Keratinocyte (primary cell): Measurements from ENCODE around the gene TIPARP. TPM values are rescaled to one million over a fixed set of nuclear protein-coding genes. Genes with fewer than 3 reads are reported as not detected.
A peak's percentile ranks its signal among the peaks of the same experiment; 100 is the strongest.

Experiments
- DNase-seq: peaks from one replicate; pipeline ENCODE4 v3.0.0-alpha.2; 2011; ENCODE audit warnings: low read depth, missing footprints, low spot score
- FAIRE-seq: peaks from 2 replicates; lab custom pipeline; 2011; peaks lifted over from hg19 to GRCh38; lab: Jason Lieb, UNC
- H2AFZ ChIP-seq: 2 replicates; pipeline ENCODE4 v1.6.0; 2012; ENCODE audit warnings: low read length, control low read depth, inconsistent platforms; ENCODE audit not compliant: control insufficient read depth
- H3K27ac ChIP-seq: 2 replicates; pipeline ENCODE4 v1.5.1; 2011; ENCODE audit warnings: low read length; ENCODE audit not compliant: control insufficient read depth, insufficient read depth
- H3K27me3 ChIP-seq: 3 replicates; pipeline ENCODE4 v1.6.0; 2011; ENCODE audit warnings: low read length; ENCODE audit not compliant: control insufficient read depth, insufficient read depth; ENCODE audit errors: extremely low read depth
- H3K36me3 ChIP-seq, 2 experiments: 2 replicates in 1 of 2; 3 replicates in 1 of 2; pipeline ENCODE4 v1.5.1; 2011; ENCODE audit warnings: low read length in 2 of 2, mild to moderate bottlenecking in 1 of 2; ENCODE audit not compliant: control insufficient read depth in 2 of 2, insufficient read depth in 2 of 2; ENCODE audit errors: extremely low read depth in 1 of 2
- H3K4me1 ChIP-seq: 3 replicates; pipeline ENCODE4 v1.5.1; 2011; ENCODE audit warnings: low read length; ENCODE audit not compliant: control insufficient read depth, insufficient read depth; ENCODE audit errors: extremely low read depth
- H3K4me2 ChIP-seq: 3 replicates; pipeline ENCODE4 v1.6.0; 2011; ENCODE audit warnings: low read depth, low read length; ENCODE audit not compliant: control insufficient read depth, insufficient read depth; ENCODE audit errors: extremely low read depth
- H3K4me3 ChIP-seq, 3 experiments: fragments of 200-600 bp in 1 of 3; sonication (generic) in 1 of 3; 2 replicates in 2 of 3; 3 replicates in 1 of 3; pipeline ENCODE4 v1.5.1; 2011 to 2016; ENCODE audit warnings: low read length in 3 of 3, mild to moderate bottlenecking in 3 of 3, control low read depth in 2 of 3, inconsistent platforms in 1 of 3, low read depth in 1 of 3, mixed read lengths in 1 of 3, mixed run types in 1 of 3, moderate library complexity in 1 of 3; ENCODE audit not compliant: control insufficient read depth in 2 of 3, insufficient read depth in 2 of 3; ENCODE audit errors: extremely low read depth in 1 of 3
- H3K79me2 ChIP-seq: 2 replicates; pipeline ENCODE4 v1.6.0; 2012; ENCODE audit warnings: low read length; ENCODE audit not compliant: control insufficient read depth, insufficient read depth
- H3K9ac ChIP-seq: 3 replicates; pipeline ENCODE4 v1.6.0; 2011; ENCODE audit warnings: low read length; ENCODE audit not compliant: control insufficient read depth, insufficient read depth; ENCODE audit errors: extremely low read depth
- H3K9me1 ChIP-seq: 3 replicates; pipeline ENCODE4 v1.6.0; 2011; ENCODE audit warnings: low read length; ENCODE audit not compliant: control insufficient read depth, insufficient read depth; ENCODE audit errors: extremely low read depth
- H3K9me3 ChIP-seq: 2 replicates; pipeline ENCODE4 v1.5.1; 2012; ENCODE audit warnings: low read depth, low read length; ENCODE audit not compliant: control insufficient read depth
- H4K20me1 ChIP-seq: 3 replicates; pipeline ENCODE4 v1.6.0; 2011; ENCODE audit warnings: low read length; ENCODE audit not compliant: control insufficient read depth, insufficient read depth; ENCODE audit errors: extremely low read depth
- CTCF ChIP-seq, 3 experiments: IDR thresholded peaks in 1 of 3; conservative IDR thresholded peaks in 1 of 3; optimal IDR thresholded peaks in 1 of 3; 2 replicates in 2 of 3; 3 replicates in 1 of 3; pipeline versions ENCODE3 to v1.5.1; 2011; ENCODE audit warnings: low read length in 3 of 3, mild to moderate bottlenecking in 3 of 3, moderate library complexity in 2 of 3, control low read depth in 1 of 3, inconsistent platforms in 1 of 3; ENCODE audit not compliant: insufficient read depth in 2 of 3; ENCODE audit errors: extremely low read depth in 1 of 3
- EZH2 ChIP-seq: IDR thresholded peaks from one replicate; pipeline ENCODE4 v1.6.1; 2012; ENCODE audit warnings: inconsistent platforms, mild to moderate bottlenecking, low read length, moderate library complexity
- dilution Hi-C: fragments of 300-500 bp; cut with MboI; formaldehyde crosslinking; loops from one replicate; pipeline ENCODE4 v1.7.0; 2020; ENCODE audit warnings: low sequenced_read_pairs; ENCODE audit not compliant: extremely low pct_ligation_motif_present
- polyA plus RNA-seq, 5 experiments: library from polyadenylated mRNA; depleted of rRNA in 3 of 5; stranded (reverse) in 3 of 5; stranded (forward) in 1 of 5; unstranded in 1 of 5; fragments of >200 nt; gene quantifications; 1 replicate in 1 of 5; 2 replicates in 3 of 5; 3 replicates in 1 of 5; pipeline versions ENCODE4 v1.2.1 to v1.2.3, GENCODE V29; 2011 to 2012; ENCODE audit warnings: missing spikeins in 2 of 5, low read depth in 1 of 5, low replicate concordance in 1 of 5

The TIPARP gene
- polyA plus RNA-seq, 1 donor (not counting 4 experiments of a cell fraction or from before 2014, with no cell fraction given) = 62.0 TPM

- TF ChIP-seq EZH2 = no peak
- no peak for TF ChIP-seq CTCF (optimal IDR thresholded peaks at IDR 0.05 in 1 of 3, IDR thresholded peaks at IDR 0.05 in 1 of 3, conservative IDR thresholded peaks at IDR 0.05 in 1 of 3; ENCODE audit: extremely low read depth in 1 of 3, insufficient read depth in 2 of 3, low read length in 3 of 3)
- H3K4me2 ChIP-seq = no peak overlapping the region
- no peaks in the 10 kb centered on the region for H4K20me1 ChIP-seq
Observed at GRCh38 chr3:156726456-156726855, 52.1 kb downstream of the TIPARP start.

GRCh38 chr3:156727519-156728205, 53.3 kb downstream of the TIPARP start:
- Histone ChIP-seq H3K9me1 (no peaks in the 10 kb centered on the region), H3K27me3 (no peaks in the 10 kb centered on the region), H3K4me2 (no peak overlapping the region), H3K4me1 (peaks cover 47% of the 10 kb centered on the region), H3K9me3 (no peaks in the 10 kb centered on the region), H3K4me3 (no peak overlapping the region), H3K79me2 (no peaks in the 10 kb centered on the region), H3K36me3 (no peaks in the 10 kb centered on the region), H3K9ac (peak overlapping the region; percentile 0), H3K27ac (peak overlapping the region; percentile 78), H2AFZ (no peak overlapping the region), H4K20me1 (no peaks in the 10 kb centered on the region)
- dilution Hi-C loops = no loop called here
- DNase-seq (no peak), FAIRE-seq (no peak)
- TF ChIP-seq CTCF (optimal IDR thresholded peaks at IDR 0.05 in 1 of 3, IDR thresholded peaks at IDR 0.05 in 1 of 3, conservative IDR thresholded peaks at IDR 0.05 in 1 of 3; ENCODE audit: extremely low read depth in 1 of 3, insufficient read depth in 2 of 3, low read length in 3 of 3) (no peak), EZH2 (no peak)

More at GRCh38 chr3:156726456-156726855, 52.1 kb downstream of the TIPARP start:
- DNase-seq = no peak
- H2AFZ ChIP-seq = no peak overlapping the region
- H3K9ac ChIP-seq = no peak overlapping the region
- H3K27ac ChIP-seq = peak overlapping the region; percentile 49
- H3K4me3 ChIP-seq = no peak overlapping the region
- FAIRE-seq = no peak
- dilution Hi-C loops = no loop called here
- H3K4me1 ChIP-seq = peaks cover 47% of the 10 kb centered on the region
- no peaks in the 10 kb centered on the region for H3K9me1 ChIP-seq
- H3K9me3 ChIP-seq = no peaks in the 10 kb centered on the region
- H3K36me3 ChIP-seq = peaks cover 0 to 3% of the 10 kb centered on the region in 2 experiments
- H3K79me2 ChIP-seq = no peaks in the 10 kb centered on the region
- H3K27me3 ChIP-seq = no peaks in the 10 kb centered on the region
